Fibroblast of mammary gland (primary cell): ENCODE measurements around the gene LARP4B.

Source experiments
- DNase-seq: peaks from one replicate; pipeline ENCODE4 v3.0.0-alpha.2; 2010; ENCODE audit warnings: low read depth
- H3K4me3 ChIP-seq: 2 replicates; pipeline ENCODE4 v1.5.1; 2011; ENCODE audit warnings: low read depth, mild to moderate bottlenecking, low read length, moderate library complexity; ENCODE audit not compliant: control insufficient read depth
- CTCF ChIP-seq: conservative IDR thresholded peaks from 2 replicates; pipeline ENCODE4 v1.5.1; 2011; ENCODE audit warnings: low read depth, low read length, inconsistent platforms; ENCODE audit not compliant: control insufficient read depth, insufficient read depth

LARP4B gene

GRCh38 chr10:807958-808353 is 123.5 kb downstream of the LARP4B start:
- no peak for DNase-seq
- no peak for TF ChIP-seq CTCF
- H3K4me3 ChIP-seq: no peak overlapping the region

- no peak for TF ChIP-seq CTCF
- no peak overlapping the region for H3K4me3 ChIP-seq
- no peak for DNase-seq
Observed at GRCh38 chr10:807163-807957, 124.1 kb downstream of the LARP4B start.

GRCh38 chr10:806451-807162 is 124.9 kb downstream of the LARP4B start:
- no peak for TF ChIP-seq CTCF
- no peak overlapping the region for H3K4me3 ChIP-seq
- DNase-seq: no peak

- TF ChIP-seq CTCF: no peak
- no peak overlapping the region for H3K4me3 ChIP-seq
- no peak for DNase-seq
Observed at GRCh38 chr10:805620-806305, 125.7 kb downstream of the LARP4B start.

- no peak for TF ChIP-seq CTCF
- DNase-seq: no peak
- no peak overlapping the region for H3K4me3 ChIP-seq
Observed at GRCh38 chr10:804787-805619, 126.5 kb downstream of the LARP4B start.

- DNase-seq: no peak
- no peak for TF ChIP-seq CTCF
- H3K4me3 ChIP-seq: no peak overlapping the region
Observed at GRCh38 chr10:804191-804781, 127.2 kb downstream of the LARP4B start.
